ENCODE data around the gene TANGO6.
"Not testable (repeated sequence)": the region's sequence is repeated elsewhere in the genome, so short reads cannot be mapped to it uniquely, and the experiment has no call there.

The TANGO6 gene

DNA sequence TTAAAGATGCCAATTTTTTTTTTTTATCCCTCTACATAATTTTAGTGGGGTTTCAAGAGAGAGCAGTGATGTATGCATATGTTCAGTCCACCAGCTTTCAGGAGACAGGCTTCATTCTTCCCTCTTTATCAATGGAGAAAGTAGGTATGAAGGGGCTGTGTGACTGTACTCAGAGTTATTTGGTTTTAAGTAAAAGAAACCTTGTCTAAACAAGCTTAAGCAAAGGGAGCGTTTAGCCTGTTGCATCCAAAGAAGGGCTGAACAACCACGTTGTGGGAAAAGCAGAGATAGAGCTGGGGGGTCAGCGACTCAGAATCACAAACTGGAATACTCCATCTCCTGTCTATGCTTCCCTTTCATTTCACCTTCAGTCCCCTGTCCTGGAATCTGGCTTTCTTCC, 211.7 kb downstream of the TANGO6 start:
- H3K4me3 ChIP-seq (ENCODE audit: control insufficient read depth, low read depth, low read length), result no peak overlapping the region
- TF ChIP-seq, protein P1, sequence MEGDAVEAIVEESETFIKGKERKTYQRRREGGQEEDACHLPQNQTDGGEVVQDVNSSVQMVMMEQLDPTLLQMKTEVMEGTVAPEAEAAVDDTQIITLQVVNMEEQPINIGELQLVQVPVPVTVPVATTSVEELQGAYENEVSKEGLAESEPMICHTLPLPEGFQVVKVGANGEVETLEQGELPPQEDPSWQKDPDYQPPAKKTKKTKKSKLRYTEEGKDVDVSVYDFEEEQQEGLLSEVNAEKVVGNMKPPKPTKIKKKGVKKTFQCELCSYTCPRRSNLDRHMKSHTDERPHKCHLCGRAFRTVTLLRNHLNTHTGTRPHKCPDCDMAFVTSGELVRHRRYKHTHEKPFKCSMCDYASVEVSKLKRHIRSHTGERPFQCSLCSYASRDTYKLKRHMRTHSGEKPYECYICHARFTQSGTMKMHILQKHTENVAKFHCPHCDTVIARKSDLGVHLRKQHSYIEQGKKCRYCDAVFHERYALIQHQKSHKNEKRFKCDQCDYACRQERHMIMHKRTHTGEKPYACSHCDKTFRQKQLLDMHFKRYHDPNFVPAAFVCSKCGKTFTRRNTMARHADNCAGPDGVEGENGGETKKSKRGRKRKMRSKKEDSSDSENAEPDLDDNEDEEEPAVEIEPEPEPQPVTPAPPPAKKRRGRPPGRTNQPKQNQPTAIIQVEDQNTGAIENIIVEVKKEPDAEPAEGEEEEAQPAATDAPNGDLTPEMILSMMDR (conservative IDR thresholded peaks at IDR 0.05; ENCODE audit: control insufficient read depth, insufficient read depth, low read depth, low read length), result no peak
- no peak for DNase-seq (ENCODE audit: low read depth)

DNA sequence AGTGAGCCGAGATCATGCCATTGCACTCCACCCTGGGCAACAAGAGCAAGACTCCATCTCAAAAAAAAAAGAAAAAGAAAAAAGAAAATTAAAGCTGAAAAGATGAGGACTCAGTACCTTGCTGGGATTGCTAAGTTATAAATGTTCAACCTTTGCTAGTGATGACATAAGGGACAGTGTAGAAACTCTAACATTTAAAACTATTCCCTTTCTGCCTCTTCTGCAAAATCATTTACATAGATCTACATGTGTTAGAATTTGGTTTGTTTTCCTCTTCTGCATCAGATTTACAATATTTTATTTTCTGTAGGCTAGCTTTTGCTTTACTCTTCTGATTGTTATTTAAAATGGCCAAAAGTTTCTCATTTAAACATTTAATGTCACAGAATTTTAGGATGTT, 212.6 kb downstream of the TANGO6 start:
- H3K4me3 ChIP-seq (ENCODE audit: control insufficient read depth, low read depth, low read length), result no peak overlapping the region
- TF ChIP-seq, protein P1 (conservative IDR thresholded peaks at IDR 0.05; ENCODE audit: control insufficient read depth, insufficient read depth, low read depth, low read length), result no peak
- DNase-seq (ENCODE audit: low read depth), result no peak

DNA sequence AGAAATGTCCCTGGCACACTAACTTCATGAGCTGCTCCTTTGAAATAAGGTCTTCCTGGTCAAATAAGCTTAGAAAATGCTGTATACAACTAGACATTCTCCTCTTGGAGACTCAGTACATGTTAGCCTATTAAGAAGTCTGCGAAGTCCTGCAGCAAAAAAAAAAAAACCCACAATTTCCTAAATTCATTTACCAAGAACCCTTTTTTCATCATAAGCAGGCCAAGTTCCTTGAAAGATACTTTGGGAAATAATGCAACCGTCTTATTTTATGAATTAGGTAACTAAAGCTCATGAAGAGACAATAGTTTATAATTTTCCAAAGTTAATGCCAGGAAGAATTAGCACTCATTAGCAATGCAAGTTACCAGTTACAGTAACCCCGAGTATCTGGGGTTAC, 213.1 kb downstream of the TANGO6 start:
- H3K4me3 ChIP-seq (ENCODE audit: control insufficient read depth, low read depth, low read length), result no peak overlapping the region
- DNase-seq (ENCODE audit: low read depth), result no peak
- TF ChIP-seq, protein P1 (conservative IDR thresholded peaks at IDR 0.05; ENCODE audit: control insufficient read depth, insufficient read depth, low read depth, low read length), result no peak

DNA sequence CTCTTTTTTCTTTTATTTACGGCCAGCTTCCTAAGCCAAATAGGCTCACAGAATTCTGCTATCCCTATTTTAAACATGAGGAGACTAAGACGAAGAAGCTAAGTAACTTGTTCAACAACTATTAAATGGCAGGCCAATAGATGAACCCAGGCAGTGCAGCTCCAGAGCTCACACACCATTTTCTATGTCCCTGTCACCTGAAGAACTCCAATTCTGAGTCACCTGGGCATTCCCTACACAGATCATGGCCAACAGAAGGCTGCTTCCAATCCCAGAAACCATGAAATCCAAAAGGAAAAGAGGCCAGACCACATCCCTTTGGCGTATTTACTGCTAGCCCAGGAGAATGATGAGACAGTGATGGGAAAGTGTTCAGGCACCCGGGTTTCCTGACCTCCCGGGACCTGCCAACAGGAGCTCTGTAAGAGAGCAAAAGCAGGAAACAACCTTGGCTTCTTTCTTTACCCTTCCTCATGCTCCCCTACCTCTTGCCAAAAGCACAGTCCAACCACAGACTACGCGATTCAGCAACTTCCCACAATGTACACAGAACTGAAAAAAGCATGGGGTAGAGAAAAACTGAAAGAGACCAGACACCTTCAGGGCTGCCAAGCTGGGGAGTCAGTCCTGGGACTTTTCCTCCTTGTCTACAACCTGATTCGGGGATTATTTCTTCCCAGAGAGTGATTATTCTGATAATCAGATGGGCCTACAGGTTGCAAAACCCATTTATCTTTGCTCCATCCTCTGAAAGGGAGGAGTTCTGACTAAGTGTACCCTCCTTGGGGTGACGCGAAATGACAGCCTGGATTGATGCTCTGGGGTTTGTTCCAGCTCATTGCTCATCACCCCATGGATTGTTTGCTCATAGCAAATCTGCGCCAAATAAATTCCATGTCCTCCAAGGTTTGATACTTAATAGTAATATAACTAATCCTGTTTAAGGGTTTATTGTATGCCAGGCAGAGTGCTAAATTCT, 214.4 kb downstream of the TANGO6 start:
- peak; percentile 97 for DNase-seq (ENCODE audit: low read depth)
- no peak overlapping the region for H3K4me3 ChIP-seq (ENCODE audit: control insufficient read depth, low read depth, low read length)
- TF ChIP-seq, protein P1 (conservative IDR thresholded peaks at IDR 0.05; ENCODE audit: control insufficient read depth, insufficient read depth, low read depth, low read length), result no peak

DNA sequence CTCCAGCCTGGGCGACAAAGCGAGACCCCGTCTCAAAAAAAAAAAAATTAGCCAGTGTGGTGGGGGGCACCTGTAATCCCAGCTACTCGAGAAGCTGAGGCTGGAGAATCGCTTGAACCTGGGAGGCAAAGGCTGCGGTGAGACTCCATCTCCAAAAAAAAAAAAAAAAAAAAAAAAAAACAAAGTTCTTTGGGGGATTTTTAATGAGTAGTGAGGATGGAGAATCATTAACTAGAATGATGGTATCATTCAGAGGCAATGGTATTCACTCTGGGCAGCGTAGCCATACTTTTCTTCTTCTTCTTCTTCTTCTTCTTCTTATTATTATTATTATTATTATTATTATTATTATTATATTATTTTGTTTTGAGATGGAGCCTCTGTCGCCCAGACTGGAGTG, 220.2 kb downstream of the TANGO6 start:
- not testable (repeated sequence) for DNase-seq (ENCODE audit: low read depth); H3K4me3 ChIP-seq (ENCODE audit: control insufficient read depth, low read depth, low read length)

DNA sequence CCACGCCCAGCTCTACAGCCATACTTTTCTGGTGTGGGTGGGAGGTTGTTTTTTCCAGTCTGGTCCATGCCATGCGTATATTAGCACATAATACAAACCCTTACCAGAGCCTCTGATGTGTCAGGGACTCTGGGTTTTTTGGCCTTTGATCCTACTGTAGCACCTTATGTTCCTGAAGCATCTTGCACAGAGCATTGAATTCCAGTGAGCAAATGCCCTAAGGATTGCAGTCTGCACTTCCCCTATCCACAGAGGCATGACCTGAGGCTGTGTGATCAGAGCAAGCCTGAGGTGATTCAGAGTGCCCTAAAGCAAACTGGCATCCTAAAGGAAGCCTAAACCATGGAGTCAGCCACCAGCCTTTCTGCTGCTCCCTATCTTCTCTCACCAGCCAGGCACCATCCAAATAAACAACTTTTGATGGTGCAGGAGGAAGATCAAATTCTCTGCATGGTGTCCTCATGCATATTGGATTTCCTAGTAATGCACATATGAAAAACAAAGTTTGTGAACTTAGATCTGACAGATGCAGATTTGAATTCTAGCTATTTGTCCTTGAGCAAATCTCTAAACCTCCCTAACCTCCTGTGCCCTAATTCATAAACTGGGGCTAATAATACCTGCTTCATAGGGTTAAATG, 220.9 kb downstream of the TANGO6 start:
- H3K4me3 ChIP-seq (ENCODE audit: control insufficient read depth, low read depth, low read length), result no peak overlapping the region
- TF ChIP-seq, protein P1 (conservative IDR thresholded peaks at IDR 0.05; ENCODE audit: control insufficient read depth, insufficient read depth, low read depth, low read length), result no peak
- no peak for DNase-seq (ENCODE audit: low read depth)

DNA sequence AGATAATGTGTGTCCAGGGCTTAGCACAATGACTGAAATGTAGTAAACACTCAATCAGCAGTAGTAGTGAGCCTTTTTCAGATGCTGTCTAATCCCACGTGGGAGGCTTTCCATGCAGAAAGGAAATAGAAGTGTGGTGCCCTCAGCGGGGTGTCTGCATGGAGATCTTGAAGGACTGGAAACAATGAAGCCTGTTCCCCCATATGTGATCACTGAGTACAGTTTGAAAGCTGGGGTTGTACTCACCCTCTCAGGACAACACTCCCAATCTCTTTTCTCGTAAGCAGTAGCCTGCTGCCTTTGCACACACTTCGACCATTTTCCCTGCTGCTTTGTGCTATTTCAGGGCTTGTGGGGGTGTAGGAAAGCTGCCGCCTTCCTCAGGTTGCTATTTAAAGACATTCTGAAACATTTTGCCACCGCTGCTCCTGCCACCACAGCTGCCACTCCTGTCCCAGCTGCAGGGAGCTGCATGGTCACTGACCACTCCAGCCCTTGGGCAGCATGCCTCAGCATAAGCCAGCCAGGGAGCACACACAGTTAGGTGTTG, 221.5 kb downstream of the TANGO6 start:
- DNase-seq (ENCODE audit: low read depth), result no peak
- TF ChIP-seq, protein P1 (conservative IDR thresholded peaks at IDR 0.05; ENCODE audit: control insufficient read depth, insufficient read depth, low read depth, low read length), result no peak
- H3K4me3 ChIP-seq (ENCODE audit: control insufficient read depth, low read depth, low read length), result no peak overlapping the region
